Right lobe of liver (tissue), 4 donors: ENCODE measurements around the gene FIGN.

ENCODE experiments used
- POLR2A ChIP-seq: fragments of 450-650 bp; IDR thresholded peaks from one replicate; pipeline ENCODE4 v1.6.1; 2017; ENCODE audit warnings: antibody characterized with exemption, mild to moderate bottlenecking
- TF ChIP-seq, protein P1 (sequence below), 4 donors: fragments of 200-600 bp in 3 of 4; fragments of 450-650 bp in 1 of 4; IDR thresholded peaks; one replicate each; pipeline versions ENCODE4 v1.5.1 to v1.8.0; 2016 to 2022; ENCODE audit warnings: antibody characterized with exemption in 4 of 4, mild to moderate bottlenecking in 2 of 4
- donor health status: DM: no; HTN: no; CAD: no.
- donor health status: DM: no; HTN: no; CAD: no.
- donor health status: DM: no; HTN: yes; CAD: no.

DNA sequence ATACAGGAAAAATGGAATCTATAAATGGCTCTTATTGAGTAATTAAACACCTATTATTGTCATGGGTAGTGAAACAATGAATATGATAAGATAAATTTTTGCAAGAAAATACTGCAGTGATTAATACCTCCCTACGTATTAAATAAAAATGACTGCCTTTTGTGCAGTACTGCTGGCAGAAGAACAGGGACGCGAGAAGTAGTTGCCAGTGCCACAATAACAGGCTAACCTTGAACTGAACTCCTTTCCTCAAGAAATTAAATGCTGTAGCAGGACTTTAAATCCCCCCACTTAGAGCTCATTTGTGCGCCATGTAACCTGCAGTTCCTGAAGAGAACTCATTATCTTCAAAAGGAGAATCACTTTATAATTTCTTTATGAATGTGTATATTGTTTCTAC is 24.6 kb downstream of the FIGN start:
- TF ChIP-seq, protein P1, sequence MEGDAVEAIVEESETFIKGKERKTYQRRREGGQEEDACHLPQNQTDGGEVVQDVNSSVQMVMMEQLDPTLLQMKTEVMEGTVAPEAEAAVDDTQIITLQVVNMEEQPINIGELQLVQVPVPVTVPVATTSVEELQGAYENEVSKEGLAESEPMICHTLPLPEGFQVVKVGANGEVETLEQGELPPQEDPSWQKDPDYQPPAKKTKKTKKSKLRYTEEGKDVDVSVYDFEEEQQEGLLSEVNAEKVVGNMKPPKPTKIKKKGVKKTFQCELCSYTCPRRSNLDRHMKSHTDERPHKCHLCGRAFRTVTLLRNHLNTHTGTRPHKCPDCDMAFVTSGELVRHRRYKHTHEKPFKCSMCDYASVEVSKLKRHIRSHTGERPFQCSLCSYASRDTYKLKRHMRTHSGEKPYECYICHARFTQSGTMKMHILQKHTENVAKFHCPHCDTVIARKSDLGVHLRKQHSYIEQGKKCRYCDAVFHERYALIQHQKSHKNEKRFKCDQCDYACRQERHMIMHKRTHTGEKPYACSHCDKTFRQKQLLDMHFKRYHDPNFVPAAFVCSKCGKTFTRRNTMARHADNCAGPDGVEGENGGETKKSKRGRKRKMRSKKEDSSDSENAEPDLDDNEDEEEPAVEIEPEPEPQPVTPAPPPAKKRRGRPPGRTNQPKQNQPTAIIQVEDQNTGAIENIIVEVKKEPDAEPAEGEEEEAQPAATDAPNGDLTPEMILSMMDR (IDR thresholded peaks at IDR 0.05), result no peak
- TF ChIP-seq POLR2A, result no peak
